ENCODE results near the gene CD59.

DNA sequence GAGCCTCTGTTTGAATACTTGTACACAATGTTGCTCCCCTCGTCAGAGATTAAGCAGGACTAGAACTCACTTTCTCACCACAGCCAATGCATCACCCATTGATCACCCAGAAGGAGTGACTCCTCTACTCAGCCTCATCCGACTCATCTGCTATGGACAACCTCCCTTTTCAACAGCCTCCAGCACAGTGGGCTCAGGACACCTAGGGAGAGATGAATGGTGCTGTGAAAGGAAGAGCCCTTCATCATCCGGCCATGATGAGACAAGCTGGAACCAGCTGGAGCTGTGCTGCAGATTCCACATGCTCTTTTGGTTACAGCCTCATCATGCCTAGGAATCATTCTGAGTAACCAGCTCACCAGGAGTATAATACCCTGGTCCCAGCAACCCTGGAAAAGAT lies 51.1 kb downstream of the CD59 start:
- no peak for TF ChIP-seq EZH2 (optimal IDR thresholded peaks at IDR 0.05; ENCODE audit: low read depth, low read length)
- TF ChIP-seq, protein P1, sequence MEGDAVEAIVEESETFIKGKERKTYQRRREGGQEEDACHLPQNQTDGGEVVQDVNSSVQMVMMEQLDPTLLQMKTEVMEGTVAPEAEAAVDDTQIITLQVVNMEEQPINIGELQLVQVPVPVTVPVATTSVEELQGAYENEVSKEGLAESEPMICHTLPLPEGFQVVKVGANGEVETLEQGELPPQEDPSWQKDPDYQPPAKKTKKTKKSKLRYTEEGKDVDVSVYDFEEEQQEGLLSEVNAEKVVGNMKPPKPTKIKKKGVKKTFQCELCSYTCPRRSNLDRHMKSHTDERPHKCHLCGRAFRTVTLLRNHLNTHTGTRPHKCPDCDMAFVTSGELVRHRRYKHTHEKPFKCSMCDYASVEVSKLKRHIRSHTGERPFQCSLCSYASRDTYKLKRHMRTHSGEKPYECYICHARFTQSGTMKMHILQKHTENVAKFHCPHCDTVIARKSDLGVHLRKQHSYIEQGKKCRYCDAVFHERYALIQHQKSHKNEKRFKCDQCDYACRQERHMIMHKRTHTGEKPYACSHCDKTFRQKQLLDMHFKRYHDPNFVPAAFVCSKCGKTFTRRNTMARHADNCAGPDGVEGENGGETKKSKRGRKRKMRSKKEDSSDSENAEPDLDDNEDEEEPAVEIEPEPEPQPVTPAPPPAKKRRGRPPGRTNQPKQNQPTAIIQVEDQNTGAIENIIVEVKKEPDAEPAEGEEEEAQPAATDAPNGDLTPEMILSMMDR (IDR thresholded peaks at IDR 0.05; ENCODE audit: low read length), result no peak
